Progenitor cell of endocrine pancreas (in vitro differentiated cells): Measurements from ENCODE around the gene SPTBN4. TPM values are rescaled to one million over a fixed set of nuclear protein-coding genes. Genes with fewer than 3 reads are reported as not detected.

Source experiments
- DNase-seq: peaks from one replicate; pipeline ENCODE4 v3.0.0; 2021; ENCODE audit warnings: low spot score; ENCODE audit not compliant: unreplicated experiment
- H3K27ac Mint-ChIP-seq: 2 replicates; pipeline ENCODE4 v1.8.0; 2021; ENCODE audit warnings: mild to moderate bottlenecking, moderate library complexity, mixed read lengths
- H3K27me3 Mint-ChIP-seq: 2 replicates; pipeline ENCODE4 v1.8.0; 2021; ENCODE audit warnings: mixed read lengths
- H3K36me3 Mint-ChIP-seq: 2 replicates; pipeline ENCODE4 v1.8.0; 2022; ENCODE audit warnings: mixed read lengths; ENCODE audit not compliant: insufficient read depth
- H3K4me1 Mint-ChIP-seq: 2 replicates; pipeline ENCODE4 v1.8.0; 2021; ENCODE audit warnings: low read depth, mixed read lengths
- H3K4me3 Mint-ChIP-seq: 2 replicates; pipeline ENCODE4 v1.8.0; 2021; ENCODE audit warnings: low read depth, mild to moderate bottlenecking, moderate library complexity, mixed read lengths
- H3K9me3 Mint-ChIP-seq: 2 replicates; pipeline ENCODE4 v1.8.0; 2021; ENCODE audit warnings: low read depth, mixed read lengths
- CTCF ChIP-seq: fragments of 200-600 bp; sonication (generic); IDR thresholded peaks from one replicate; pipeline ENCODE4 v1.5.0; 2021; ENCODE audit warnings: antibody characterized with exemption, mild to moderate bottlenecking; ENCODE audit not compliant: unreplicated experiment
- total RNA-seq: library from RNA; stranded (reverse); gene quantifications from 2 replicates; pipeline ENCODE4 v1.2.1, GENCODE V29; 2021

SPTBN4 gene
- total RNA-seq, 1 donor from 2014 or later, result 3.1 TPM

DNA sequence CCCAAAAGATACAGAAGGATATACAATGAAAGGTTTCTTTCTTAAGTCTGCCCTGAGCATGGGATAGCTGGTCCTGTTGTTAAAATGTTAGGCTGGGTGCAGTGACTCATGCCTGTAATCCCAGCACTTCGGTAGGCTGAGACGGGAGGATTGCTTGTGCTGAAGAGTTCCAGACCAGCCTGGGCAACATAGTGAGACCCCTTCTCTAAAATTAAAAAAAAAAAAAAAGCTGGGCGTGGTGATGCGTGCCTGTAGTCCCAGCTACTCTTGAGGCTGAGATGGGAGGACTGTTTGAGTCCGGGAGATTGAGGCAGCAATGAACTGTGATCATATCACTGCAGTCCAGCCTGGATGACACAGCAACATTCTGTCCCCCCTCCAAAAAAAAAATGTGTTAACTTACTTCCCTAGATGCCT is 57.3 kb downstream of the SPTBN4 start:
- H3K4me3 Mint-ChIP-seq, result no peak overlapping the region
- no peak for TF ChIP-seq CTCF
- no peaks in the 10 kb centered on the region for H3K36me3 Mint-ChIP-seq
- H3K4me1 Mint-ChIP-seq, result peaks cover 4% of the 10 kb centered on the region
- DNase-seq, result no peak
- no peak overlapping the region for H3K27ac Mint-ChIP-seq
- H3K27me3 Mint-ChIP-seq, result peaks cover 40% of the 10 kb centered on the region
- no peaks in the 10 kb centered on the region for H3K9me3 Mint-ChIP-seq

DNA sequence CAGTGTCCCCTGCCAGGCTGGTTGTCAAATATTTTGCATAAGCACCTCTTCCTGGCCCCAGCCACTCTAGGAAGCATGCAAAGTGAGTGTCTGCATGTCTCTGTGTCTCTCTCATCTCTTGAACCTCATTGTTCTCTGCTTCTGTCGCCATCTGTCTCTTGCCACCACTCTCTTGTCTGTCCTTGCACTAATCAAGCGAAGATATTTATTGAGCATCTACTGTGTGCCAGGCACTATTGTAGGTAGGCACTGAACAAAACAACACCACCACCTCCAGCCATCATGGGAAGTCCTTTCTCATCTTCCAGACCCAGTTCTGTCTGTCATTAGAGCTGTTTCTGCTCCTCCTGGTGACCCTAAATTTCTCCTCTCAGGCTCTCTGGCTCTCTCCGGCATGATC is 57.9 kb downstream of the SPTBN4 start:
- H3K36me3 Mint-ChIP-seq, result no peaks in the 10 kb centered on the region
- H3K4me3 Mint-ChIP-seq, result no peak overlapping the region
- H3K27me3 Mint-ChIP-seq, result peaks cover 40% of the 10 kb centered on the region
- TF ChIP-seq CTCF, result no peak
- H3K27ac Mint-ChIP-seq, result no peak overlapping the region
- H3K9me3 Mint-ChIP-seq, result no peaks in the 10 kb centered on the region
- DNase-seq, result no peak
- H3K4me1 Mint-ChIP-seq, result peaks cover 6% of the 10 kb centered on the region

DNA sequence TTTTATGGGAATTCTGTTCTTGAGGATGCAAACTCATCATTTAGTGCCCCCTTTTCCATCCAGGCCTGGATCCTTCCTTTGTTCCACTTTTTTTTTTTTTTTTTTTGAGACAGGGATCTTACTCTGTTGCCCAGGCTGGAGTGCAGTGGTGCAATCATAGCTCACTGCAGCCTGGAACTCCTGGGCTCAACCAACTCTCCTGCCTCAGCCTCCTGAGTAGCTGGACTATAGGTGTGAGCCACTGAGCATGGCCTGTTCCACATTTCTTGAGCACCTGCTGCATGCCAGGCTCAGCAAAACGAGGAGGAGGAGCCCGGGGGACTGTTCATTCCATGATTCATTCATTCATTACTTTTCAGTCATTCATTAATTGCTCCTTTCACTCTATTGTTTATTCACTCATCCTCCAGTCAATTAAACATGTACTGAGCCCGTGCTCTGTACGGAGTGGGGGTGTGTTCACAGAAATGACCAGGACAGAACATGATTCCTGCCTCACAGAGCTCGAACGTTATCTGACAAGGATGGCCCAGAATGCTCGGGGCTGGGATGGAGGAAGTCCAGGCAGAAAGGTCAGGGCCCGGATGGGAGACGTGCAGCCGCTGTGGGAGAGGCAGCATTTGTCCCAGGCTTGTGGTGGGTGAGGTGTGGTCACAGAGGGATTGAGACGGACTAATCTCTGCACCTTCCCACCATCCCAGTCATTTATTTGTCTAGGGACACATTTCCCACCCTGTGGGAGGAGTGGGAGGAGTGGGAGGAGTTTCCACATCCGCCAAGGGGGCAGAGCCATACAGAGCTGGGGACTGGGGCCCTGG is 58.6 kb downstream of the SPTBN4 start:
- TF ChIP-seq CTCF, result no peak
- no peak overlapping the region for H3K4me3 Mint-ChIP-seq
- no peaks in the 10 kb centered on the region for H3K9me3 Mint-ChIP-seq
- no peaks in the 10 kb centered on the region for H3K36me3 Mint-ChIP-seq
- peaks cover 37% of the 10 kb centered on the region for H3K27me3 Mint-ChIP-seq
- H3K4me1 Mint-ChIP-seq, result peaks cover 7% of the 10 kb centered on the region
- DNase-seq, result no peak
- H3K27ac Mint-ChIP-seq, result no peak overlapping the region

DNA sequence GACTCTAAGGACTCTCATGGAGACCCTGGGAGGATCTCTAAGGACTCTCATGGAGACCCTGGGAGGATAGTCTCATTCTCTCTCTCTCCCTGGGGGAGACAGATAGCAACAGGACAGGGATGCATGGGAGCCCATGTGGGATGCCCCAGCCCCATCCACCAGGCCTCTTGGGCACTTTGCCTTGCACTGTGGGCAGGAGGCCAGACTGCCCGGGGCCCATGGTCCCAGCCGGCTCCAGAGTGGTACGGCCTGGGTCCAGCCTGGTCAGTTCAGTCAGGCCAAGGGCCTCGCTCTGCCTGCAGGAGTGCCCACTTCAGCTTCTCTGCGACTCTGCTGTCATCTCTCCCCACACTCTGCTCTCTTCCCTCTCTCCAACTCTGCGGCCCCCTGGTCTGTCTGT is 61.3 kb downstream of the SPTBN4 start:
- Mint-ChIP-seq H3K27ac (no peak overlapping the region), H3K9me3 (no peaks in the 10 kb centered on the region), H3K27me3 (peaks cover 52% of the 10 kb centered on the region), H3K4me3 (no peak overlapping the region), H3K36me3 (no peaks in the 10 kb centered on the region), H3K4me1 (peaks cover 9% of the 10 kb centered on the region)
- no peak for DNase-seq
- no peak for TF ChIP-seq CTCF

DNA sequence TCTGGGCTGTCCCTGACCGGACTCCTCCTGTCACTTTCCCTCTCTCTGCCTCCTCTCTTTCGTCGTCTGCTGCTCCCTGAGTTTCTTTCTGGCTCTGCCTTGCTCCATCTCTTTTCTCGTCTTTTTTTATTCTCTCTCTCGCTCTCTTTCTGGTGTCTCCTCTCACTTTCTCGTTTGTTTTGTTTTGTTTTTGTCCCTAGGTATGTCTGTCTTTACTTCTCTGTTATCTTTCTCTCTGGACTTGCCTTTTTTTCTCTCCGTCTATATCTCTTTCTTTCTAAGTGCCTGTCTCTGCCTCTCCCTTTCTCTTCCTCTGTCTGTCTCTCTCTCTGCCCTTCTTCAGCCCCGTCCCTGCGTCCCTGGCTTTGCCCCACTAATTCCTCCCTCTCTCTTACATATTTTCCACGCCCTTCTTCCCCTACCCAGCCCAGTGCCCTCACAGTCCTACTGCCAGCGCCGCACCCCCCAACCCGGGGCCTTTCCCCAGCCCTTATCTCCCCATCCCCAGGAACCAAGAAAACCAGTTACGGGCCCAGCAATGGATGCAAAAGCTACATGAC is 61.8 kb downstream of the SPTBN4 start:
- Mint-ChIP-seq H3K27me3 (peaks cover 56% of the 10 kb centered on the region), H3K4me3 (no peak overlapping the region), H3K4me1 (peaks cover 9% of the 10 kb centered on the region), H3K27ac (no peak overlapping the region), H3K36me3 (no peaks in the 10 kb centered on the region), H3K9me3 (no peaks in the 10 kb centered on the region)
- no peak for TF ChIP-seq CTCF
- DNase-seq, result no peak
